Activated CD8-positive, alpha-beta T cell treated with anti-CD3 and anti-CD28 coated beads for 36 hours (primary cell): Measurements from ENCODE around the gene IFT81. TPM values are rescaled to one million over a fixed set of nuclear protein-coding genes. Genes with fewer than 3 reads are reported as not detected.

ENCODE experiments used
- ATAC-seq: fragments of 200-7000 bp; cut with Tn5 transposase; one replicate; pipeline ENCODE4 v1.10.0; 2021; ENCODE audit warnings: mild to moderate bottlenecking, moderate library complexity
- CTCF ChIA-PET: fragments of 350-600 bp; sonication (Branson Sonifier 250); formaldehyde crosslinking; loops from one replicate; lab custom pipeline; 2021; ENCODE audit warnings: antibody characterized with exemption; lab: Charles Lee
- POLR2A ChIA-PET: fragments of 350-600 bp; sonication (Branson Sonifier 250); formaldehyde crosslinking; loops from one replicate; lab custom pipeline; 2021; ENCODE audit warnings: antibody characterized with exemption; lab: Charles Lee
- DNase-seq: peaks from one replicate; pipeline ENCODE4 v3.0.0-alpha.2; 2020
- H3K27ac Mint-ChIP-seq: one replicate; pipeline ENCODE4 v1.8.0; 2021; ENCODE audit warnings: mild to moderate bottlenecking, mixed read lengths
- H3K27me3 Mint-ChIP-seq: one replicate; pipeline ENCODE4 v1.8.0; 2021; ENCODE audit warnings: mixed read lengths
- H3K36me3 Mint-ChIP-seq: one replicate; pipeline ENCODE4 v1.8.0; 2021; ENCODE audit warnings: low read depth, mixed read lengths
- H3K4me1 Mint-ChIP-seq: one replicate; pipeline ENCODE4 v1.8.0; 2021; ENCODE audit warnings: low read depth, mixed read lengths
- H3K4me3 Mint-ChIP-seq: one replicate; pipeline ENCODE4 v1.8.0; 2021; ENCODE audit warnings: mild to moderate bottlenecking, moderate library complexity, mixed read lengths
- H3K9me3 Mint-ChIP-seq: one replicate; pipeline ENCODE4 v1.8.0; 2021; ENCODE audit warnings: mixed read lengths
- CTCF ChIP-seq: fragments of 200-600 bp; IDR thresholded peaks from one replicate; pipeline ENCODE4 v1.8.0; 2022; ENCODE audit warnings: antibody characterized with exemption, mild to moderate bottlenecking
- intact Hi-C: fragments of 100-400 bp; cut with micrococcal nuclease; formaldehyde crosslinking; loops from one replicate; pipeline ENCODE4 v1.10.0; 2022
- total RNA-seq, 2 experiments: library from RNA; stranded (reverse); gene quantifications; one replicate each; pipeline ENCODE4 v1.2.3, GENCODE V29; 2021

IFT81 gene
- total RNA-seq, 2 experiments from 2014 or later = 1.8 to 2.8 TPM

GRCh38 chr12:110175201-110175600 is 51.0 kb downstream of the IFT81 start:
- no peak for ATAC-seq
- POLR2A ChIA-PET = no interaction called here
- Mint-ChIP-seq H3K4me3 (no peak overlapping the region), H3K9me3 (no peaks in the 10 kb centered on the region), H3K36me3 (no peaks in the 10 kb centered on the region), H3K27ac (no peak overlapping the region), H3K27me3 (no peaks in the 10 kb centered on the region), H3K4me1 (no peaks in the 10 kb centered on the region)
- intact Hi-C loops = no loop called here
- no peak for TF ChIP-seq CTCF
- no peak for DNase-seq
- CTCF ChIA-PET = interaction anchor here (0.9 to 1.0 kb wide), 2 partner anchors 54 to 227 kb away, joined by 3 read pairs; no protein-coding TSS in a partner anchor

DNA sequence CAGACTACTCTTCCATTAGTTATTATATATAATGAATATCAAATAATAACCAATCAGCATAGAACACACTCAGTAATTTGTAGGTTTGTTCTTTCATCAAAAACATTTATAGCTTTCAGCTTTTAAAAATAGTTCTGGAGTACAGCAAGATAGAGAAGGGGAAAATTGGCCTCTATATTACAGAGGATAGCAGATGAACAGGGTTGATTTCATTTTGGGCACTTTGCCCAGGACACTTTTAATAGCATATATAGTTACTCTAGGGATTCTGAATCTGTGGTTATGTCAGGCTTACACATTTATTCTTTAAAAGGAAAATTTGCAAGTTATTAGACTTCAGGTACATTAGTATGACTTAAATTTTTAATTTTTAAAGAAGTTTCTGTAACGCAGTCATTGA is 52.6 kb downstream of the IFT81 start:
- CTCF ChIA-PET = interaction anchor here (0.7 kb wide), 1 partner anchor 72 kb away, joined by 3 read pairs; no protein-coding TSS in a partner anchor
- Mint-ChIP-seq H3K27ac (no peak overlapping the region), H3K4me1 (no peaks in the 10 kb centered on the region), H3K36me3 (no peaks in the 10 kb centered on the region), H3K27me3 (no peaks in the 10 kb centered on the region), H3K9me3 (no peaks in the 10 kb centered on the region), H3K4me3 (no peak overlapping the region)
- intact Hi-C loops = no loop called here
- ATAC-seq = no peak
- DNase-seq = no peak
- no peak for TF ChIP-seq CTCF
- POLR2A ChIA-PET = no interaction called here

- H3K4me1 Mint-ChIP-seq = no peaks in the 10 kb centered on the region
- no peak overlapping the region for H3K4me3 Mint-ChIP-seq
- DNase-seq (peak; percentile 7), ATAC-seq (no peak)
- ChIA-PET POLR2A (interaction anchor here (1.0 kb wide), 1 partner anchor 8 kb away, joined by 4 read pairs; no protein-coding TSS in a partner anchor), CTCF (no interaction called here)
- no peak for TF ChIP-seq CTCF
- H3K9me3 Mint-ChIP-seq = no peaks in the 10 kb centered on the region
- intact Hi-C loops = no loop called here
- H3K27me3 Mint-ChIP-seq = no peaks in the 10 kb centered on the region
- no peaks in the 10 kb centered on the region for H3K36me3 Mint-ChIP-seq
- no peak overlapping the region for H3K27ac Mint-ChIP-seq
Measured at GRCh38 chr12:110179291-110179690, 55.1 kb downstream of the IFT81 start.

GRCh38 chr12:110180591-110181005 is 56.4 kb downstream of the IFT81 start:
- no peaks in the 10 kb centered on the region for H3K27me3 Mint-ChIP-seq
- DNase-seq (no peak), ATAC-seq (no peak)
- POLR2A ChIA-PET = no interaction called here
- H3K4me3 Mint-ChIP-seq = no peak overlapping the region
- intact Hi-C loops = no loop called here
- no peaks in the 10 kb centered on the region for H3K9me3 Mint-ChIP-seq
- CTCF ChIA-PET = no interaction called here
- H3K4me1 Mint-ChIP-seq = no peaks in the 10 kb centered on the region
- no peak overlapping the region for H3K27ac Mint-ChIP-seq
- H3K36me3 Mint-ChIP-seq = no peaks in the 10 kb centered on the region
- TF ChIP-seq CTCF = no peak

DNA sequence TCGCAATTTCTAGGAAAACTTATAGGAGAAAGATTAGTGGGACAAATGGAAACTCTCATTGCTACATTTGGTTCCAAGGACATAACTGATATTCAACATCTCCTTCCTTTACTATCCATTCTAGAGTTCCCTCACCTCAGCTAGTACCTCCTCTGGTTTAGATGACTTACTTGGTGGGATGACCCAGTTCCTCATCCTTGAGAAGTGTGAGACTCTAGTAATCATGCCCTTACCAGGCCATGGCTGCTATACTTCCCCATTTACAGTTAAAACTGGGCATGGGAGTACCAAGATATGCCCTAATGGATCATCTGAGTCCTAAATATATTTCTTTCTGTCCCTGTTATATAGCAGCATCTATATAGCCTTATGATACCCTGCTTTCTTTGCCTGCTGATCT is 58.1 kb downstream of the IFT81 start:
- ChIA-PET POLR2A (interaction anchor here (0.7 kb wide), 1 partner anchor 12 kb away, joined by 3 read pairs; no protein-coding TSS in a partner anchor), CTCF (interaction anchor here (1.1 kb wide), 1 partner anchor 15 kb away, joined by 3 read pairs; no protein-coding TSS in a partner anchor)
- no peak overlapping the region for H3K27ac Mint-ChIP-seq
- DNase-seq (no peak), ATAC-seq (no peak)
- no peaks in the 10 kb centered on the region for H3K4me1 Mint-ChIP-seq
- intact Hi-C loops = no loop called here
- no peaks in the 10 kb centered on the region for H3K27me3 Mint-ChIP-seq
- H3K4me3 Mint-ChIP-seq = no peak overlapping the region
- peaks cover 10% of the 10 kb centered on the region for H3K9me3 Mint-ChIP-seq
- H3K36me3 Mint-ChIP-seq = peaks cover 8% of the 10 kb centered on the region
- TF ChIP-seq CTCF = no peak
